Ovary (tissue), 9 donors: ENCODE measurements around the gene SELENOW. TPM values are rescaled to one million over a fixed set of nuclear protein-coding genes. Genes with fewer than 3 reads are reported as not detected.

Experiments used
- DNase-seq, 5 donors: peaks; one replicate each; pipeline ENCODE4 v3.0.0-alpha.2; 2019 to 2020
- H3K27ac ChIP-seq, 2 donors: fragments of 200-600 bp; one replicate each; pipeline versions ENCODE4 v1.5.1 to v1.8.0; 2019 to 2022
- H3K27me3 ChIP-seq: fragments of 200-600 bp; one replicate; pipeline ENCODE4 v1.8.0; 2022
- H3K36me3 ChIP-seq: fragments of 200-600 bp; sonication (generic); one replicate; pipeline ENCODE4 v1.5.1; 2019
- H3K4me1 ChIP-seq: one replicate; pipeline ENCODE4 v1.8.1; 2013; ENCODE audit warnings: mild to moderate bottlenecking, moderate library complexity; ENCODE audit not compliant: insufficient read depth
- H3K4me3 ChIP-seq: fragments of 200-600 bp; sonication (generic); one replicate; pipeline ENCODE4 v1.5.1; 2017
- H3K9me3 ChIP-seq, 2 donors: fragments of 200-600 bp in 1 of 2; sonication (generic) in 1 of 2; one replicate each; pipeline versions ENCODE4 v1.5.1 to v1.8.1; 2013 to 2019; ENCODE audit warnings: mild to moderate bottlenecking in 1 of 2, moderate library complexity in 1 of 2
- EP300 ChIP-seq: sonication (generic); formaldehyde crosslinking; IDR thresholded peaks from one replicate; pipeline ENCODE4 v1.6.1; 2017; ENCODE audit warnings: antibody characterized with exemption
- POLR2A ChIP-seq: fragments of 450-650 bp; IDR thresholded peaks from one replicate; pipeline ENCODE4 v1.6.1; 2017; ENCODE audit warnings: antibody characterized with exemption, mild to moderate bottlenecking, moderate library complexity
- WGBS, 3 donors: extraction: QIAGEN DNeasy Blood & Tissue Kit in 1 of 3; methylation state at CpG; one replicate each; pipeline versions ENCODE4 v1.1.5 to v1.1.7; 2013 to 2017; 5-methylcytosine and 5-hydroxymethylcytosine counted together
- intact Hi-C, 4 donors: fragments of 100-400 bp; cut with DNase I; formaldehyde crosslinking; loops; one replicate each; pipeline versions ENCODE4 v1.11.0 to v1.15.1; 2022 to 2023
- polyA plus RNA-seq, 2 donors: library from polyadenylated mRNA; stranded (reverse); fragments of 200-250 nt in 1 of 2; fragments of 350-450 nt in 1 of 2; fragmentation: Illumina TruSeq in 1 of 2; extraction: RNeasy Lipid Tissue Mini Kit (QIAGEN cat#74804) in 1 of 2; gene quantifications; one replicate each; pipeline ENCODE4 v1.2.3, GENCODE V29; 2013 to 2014
- total RNA-seq, 7 donors: library from RNA; depleted of rRNA in 2 of 7; stranded (reverse); fragments of >200 nt in 2 of 7; fragmentation: NEBNext Ultra II Directional in 3 of 7; extraction: Animal tissue kit (Norgen Biotek cat#: 25700) in 3 of 7; gene quantifications; one replicate each; pipeline versions ENCODE4 v1.1.0 to v1.2.4, GENCODE V29; 2016 to 2023
- TF ChIP-seq, protein P1 (sequence below), 3 donors: fragments of 450-650 bp in 2 of 3; fragments of 200-600 bp in 1 of 3; IDR thresholded peaks; one replicate each; pipeline versions ENCODE4 v1.5.1 to v1.8.0; 2016 to 2022; ENCODE audit warnings: antibody characterized with exemption in 3 of 3, mild to moderate bottlenecking in 1 of 3
- donor health status: DM: no; HTN: no; CAD: no; lungs with moderate emphysema.
- donor health status: DM: no; HTN: no; CAD: no.
- donor health status: Bipolar disorder and iron deficiency.
- donor health status: DM: yes; HTN: yes; CAD: no.
- donor health status: DM: no; HTN: no; CAD: no.
- donor health status: DM: yes; HTN: yes; CAD: no.

Gene SELENOW
- total and polyA plus RNA-seq, 9 donors = 169 to 412 (median 257) TPM

DNA sequence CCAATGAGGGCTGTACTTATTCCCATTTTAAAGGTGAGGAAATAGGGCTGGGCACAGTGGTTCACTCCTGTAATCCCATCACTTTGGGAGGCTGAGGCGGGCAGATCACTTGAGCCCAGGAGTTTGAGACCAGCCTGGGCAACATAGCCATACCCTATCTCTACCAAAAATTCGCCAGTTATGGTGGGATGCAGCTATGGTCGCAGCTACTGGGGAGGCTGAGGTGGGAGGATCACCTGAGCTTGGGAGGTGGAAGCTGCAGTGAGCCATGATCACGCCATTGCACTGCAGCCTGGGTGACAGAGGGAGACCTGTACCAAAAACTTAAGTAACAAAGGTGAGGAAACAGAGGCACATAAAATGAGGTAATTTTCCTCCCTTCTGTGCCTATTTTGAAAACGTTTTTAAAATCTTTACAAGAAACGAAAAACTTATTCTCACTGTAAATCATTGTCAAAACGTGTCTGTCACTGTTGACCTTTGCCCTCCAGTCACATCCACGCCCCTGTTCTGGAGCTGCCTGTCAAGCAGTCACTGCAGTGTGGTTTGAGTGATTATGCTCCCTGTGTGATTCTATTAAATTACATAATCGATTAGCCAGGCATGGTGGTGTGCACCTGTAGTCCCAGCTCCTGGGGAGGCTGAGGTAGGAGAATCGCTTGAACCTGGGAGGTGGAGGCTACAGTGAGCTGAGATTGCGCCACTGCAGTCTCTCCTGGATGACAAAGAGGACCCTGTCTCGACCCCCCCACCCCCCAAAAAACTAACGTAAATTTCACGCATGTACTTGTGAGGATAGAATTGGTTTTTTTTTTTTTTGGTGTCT lies 20.7 kb upstream of the SELENOW start:
- H3K4me1 ChIP-seq = peaks cover under 1% of the 10 kb centered on the region
- 78 to 80% (median 80%) methylated on average over 14 of the region's 14 CpGs for WGBS, 3 donors
- TF ChIP-seq POLR2A = no peak
- H3K36me3 ChIP-seq = no peaks in the 10 kb centered on the region
- no peaks in the 10 kb centered on the region for H3K9me3 ChIP-seq
- intact Hi-C loops = no loop called here
- H3K27ac ChIP-seq = no peak overlapping the region
- no peak for DNase-seq
- H3K4me3 ChIP-seq = no peak overlapping the region
- H3K27me3 ChIP-seq = no peaks in the 10 kb centered on the region

DNA sequence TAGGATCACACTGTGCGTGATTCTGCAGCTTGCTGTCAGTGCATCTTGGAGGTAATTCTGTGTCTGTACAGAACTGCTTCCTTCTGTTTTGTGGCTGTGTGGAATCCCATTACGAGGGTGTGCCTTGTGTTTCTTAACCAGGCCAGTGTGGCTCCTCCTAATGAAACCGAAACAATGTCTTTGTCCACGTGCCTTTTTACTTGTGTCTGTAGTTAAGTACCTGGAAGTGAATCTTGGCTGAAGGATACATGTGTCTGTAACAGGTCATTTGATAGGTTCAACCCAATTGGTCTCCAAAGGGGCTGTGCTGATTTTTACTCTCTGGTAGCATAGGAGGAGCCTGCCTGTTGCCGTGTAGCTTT lies 20.1 kb upstream of the SELENOW start:
- no peaks in the 10 kb centered on the region for H3K36me3 ChIP-seq
- WGBS, 3 donors = 84 to 93% (median 86%) methylated on average over 5 of the region's 5 CpGs

DNA sequence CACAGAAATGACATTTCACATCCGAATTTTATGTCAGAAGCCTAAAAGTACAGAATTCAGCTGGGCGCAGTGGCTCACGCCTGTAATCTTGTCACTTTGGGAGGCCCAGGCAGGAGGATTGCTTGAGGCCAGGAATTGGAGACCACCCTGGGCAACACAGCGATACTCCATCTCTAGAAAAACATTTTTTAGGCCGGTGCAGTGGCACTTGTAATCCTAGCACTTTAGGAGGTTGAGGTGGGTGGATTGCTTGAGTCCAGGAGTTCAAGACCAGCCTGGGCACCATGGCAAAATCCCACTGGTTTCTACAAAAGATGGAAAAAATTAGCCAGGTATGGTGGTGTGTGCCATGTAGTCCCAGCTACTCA lies 17.9 kb upstream of the SELENOW start:
- Histone ChIP-seq H3K27me3 (no peaks in the 10 kb centered on the region), H3K27ac (no peak overlapping the region), H3K4me1 (peaks cover 3% of the 10 kb centered on the region), H3K36me3 (no peaks in the 10 kb centered on the region), H3K4me3 (no peak overlapping the region), H3K9me3 (no peaks in the 10 kb centered on the region)
- DNase-seq = no peak
- TF ChIP-seq POLR2A (no peak), EP300 (no peak)
- TF ChIP-seq, protein P1, sequence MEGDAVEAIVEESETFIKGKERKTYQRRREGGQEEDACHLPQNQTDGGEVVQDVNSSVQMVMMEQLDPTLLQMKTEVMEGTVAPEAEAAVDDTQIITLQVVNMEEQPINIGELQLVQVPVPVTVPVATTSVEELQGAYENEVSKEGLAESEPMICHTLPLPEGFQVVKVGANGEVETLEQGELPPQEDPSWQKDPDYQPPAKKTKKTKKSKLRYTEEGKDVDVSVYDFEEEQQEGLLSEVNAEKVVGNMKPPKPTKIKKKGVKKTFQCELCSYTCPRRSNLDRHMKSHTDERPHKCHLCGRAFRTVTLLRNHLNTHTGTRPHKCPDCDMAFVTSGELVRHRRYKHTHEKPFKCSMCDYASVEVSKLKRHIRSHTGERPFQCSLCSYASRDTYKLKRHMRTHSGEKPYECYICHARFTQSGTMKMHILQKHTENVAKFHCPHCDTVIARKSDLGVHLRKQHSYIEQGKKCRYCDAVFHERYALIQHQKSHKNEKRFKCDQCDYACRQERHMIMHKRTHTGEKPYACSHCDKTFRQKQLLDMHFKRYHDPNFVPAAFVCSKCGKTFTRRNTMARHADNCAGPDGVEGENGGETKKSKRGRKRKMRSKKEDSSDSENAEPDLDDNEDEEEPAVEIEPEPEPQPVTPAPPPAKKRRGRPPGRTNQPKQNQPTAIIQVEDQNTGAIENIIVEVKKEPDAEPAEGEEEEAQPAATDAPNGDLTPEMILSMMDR (IDR thresholded peaks at IDR 0.05) = no peak
- intact Hi-C loops = no loop called here
- 72 to 93% (median 82%) methylated on average over 5 of the region's 5 CpGs for WGBS, 3 donors

More for the DNA sequence above, 20.1 kb upstream of the SELENOW start:
- intact Hi-C loops = no loop called here
- no peak for DNase-seq
- H3K27me3 ChIP-seq = no peaks in the 10 kb centered on the region
- no peaks in the 10 kb centered on the region for H3K9me3 ChIP-seq
- H3K4me3 ChIP-seq = no peak overlapping the region
- TF ChIP-seq, protein P1 (IDR thresholded peaks at IDR 0.05) = no peak
- TF ChIP-seq POLR2A = no peak
- no peak for TF ChIP-seq EP300
- H3K4me1 ChIP-seq = peaks cover 3% of the 10 kb centered on the region
- H3K27ac ChIP-seq = no peak overlapping the region

DNA sequence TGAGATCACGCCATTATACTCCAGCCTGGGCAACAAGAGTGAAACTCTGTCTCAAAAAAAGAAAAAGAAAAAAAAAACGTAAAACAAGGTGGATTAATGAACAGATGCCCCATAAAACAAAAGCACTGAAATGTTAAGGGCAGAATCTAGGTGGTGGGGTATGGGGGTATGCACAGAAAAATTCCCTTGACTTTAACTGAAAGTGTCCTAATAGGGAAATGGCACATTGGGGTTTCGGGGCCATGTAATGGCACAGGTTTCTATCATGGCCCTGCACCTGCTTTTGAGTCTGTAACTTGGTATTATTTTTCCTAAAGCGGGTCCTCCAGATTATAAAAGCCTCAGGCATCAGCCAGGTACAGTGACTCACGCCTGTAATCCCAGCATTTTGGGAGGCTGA lies 16.9 kb upstream of the SELENOW start:
- intact Hi-C loops = no loop called here
- H3K36me3 ChIP-seq = no peaks in the 10 kb centered on the region
- peaks cover 3% of the 10 kb centered on the region for H3K4me1 ChIP-seq
- no peak for DNase-seq
- WGBS, 3 donors = 55 to 77% (median 71%) methylated on average over 5 of the region's 5 CpGs
- H3K9me3 ChIP-seq = no peaks in the 10 kb centered on the region
- TF ChIP-seq POLR2A (no peak), EP300 (no peak)
- TF ChIP-seq, protein P1 (IDR thresholded peaks at IDR 0.05) = no peak
- H3K27ac ChIP-seq = no peak overlapping the region
- no peak overlapping the region for H3K4me3 ChIP-seq
- H3K27me3 ChIP-seq = no peaks in the 10 kb centered on the region

DNA sequence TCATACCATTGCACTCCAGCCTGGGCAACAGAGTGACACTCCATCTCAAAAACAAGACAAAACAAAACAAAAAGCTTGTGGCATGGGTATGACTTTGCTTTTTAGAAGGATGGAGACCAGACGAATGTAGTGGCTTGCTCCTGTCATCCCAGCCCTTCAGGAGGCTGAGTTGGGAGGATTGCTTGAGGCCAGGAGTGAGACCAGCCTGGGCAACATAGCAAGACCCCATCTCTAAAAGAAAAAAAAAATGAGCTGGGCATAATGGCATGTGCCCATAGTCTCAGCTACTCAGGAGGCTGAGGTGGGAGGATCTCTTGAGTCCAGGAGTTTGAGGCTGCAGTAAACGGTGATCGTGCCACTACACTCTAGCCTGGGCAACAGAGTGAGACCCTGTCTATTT lies 16.4 kb upstream of the SELENOW start:
- TF ChIP-seq EP300 (no peak), POLR2A (no peak)
- TF ChIP-seq, protein P1 (IDR thresholded peaks at IDR 0.05) = no peak
- Histone ChIP-seq H3K27ac (no peak overlapping the region), H3K4me1 (peaks cover 3% of the 10 kb centered on the region), H3K36me3 (no peaks in the 10 kb centered on the region), H3K4me3 (no peak overlapping the region), H3K27me3 (no peaks in the 10 kb centered on the region), H3K9me3 (no peaks in the 10 kb centered on the region)
- 53 to 88% (median 79%) methylated on average over 3 of the region's 3 CpGs for WGBS, 3 donors
- intact Hi-C loops = no loop called here
- DNase-seq = no peak
